CD4-positive, alpha-beta T cell (primary cell): ENCODE results near the gene SSBP2. TPM values are rescaled to one million over a fixed set of nuclear protein-coding genes. Genes with fewer than 3 reads are reported as not detected.

ENCODE experiments used
- ATAC-seq: fragments of 200-7000 bp; cut with Tn5 transposase; one replicate; pipeline ENCODE4 v1.10.0; 2022; ENCODE audit warnings: mild to moderate bottlenecking; ENCODE audit not compliant: poor library complexity
- CTCF ChIA-PET: fragments of 350-600 bp; sonication (Branson Sonifier 250); formaldehyde crosslinking; loops from one replicate; lab custom pipeline; 2021; ENCODE audit warnings: antibody characterized with exemption, inconsistent platforms; lab: Charles Lee
- POLR2A ChIA-PET: fragments of 350-600 bp; sonication (Branson Sonifier 250); formaldehyde crosslinking; loops from one replicate; lab custom pipeline; 2021; ENCODE audit warnings: antibody characterized with exemption, inconsistent platforms; lab: Charles Lee
- DNase-seq, 14 experiments: peaks; one replicate each; pipeline ENCODE4 v3.0.0-alpha.2; 2013 to 2020; ENCODE audit warnings: mixed read lengths in 2 of 14
- H3K27ac ChIP-seq, 2 donors: one replicate each; pipeline versions ENCODE4 v1.5.1 to v1.7.0; 2013; ENCODE audit warnings: low read length in 2 of 2, low read depth in 1 of 2, mild to moderate bottlenecking in 1 of 2
- H3K27me3 ChIP-seq, 2 experiments: 1 replicate in 1 of 2; 2 replicates in 1 of 2; pipeline versions ENCODE4 v1.6.1 to v1.7.0; 2013; ENCODE audit warnings: low read length in 2 of 2, control low read depth in 1 of 2, mild to moderate bottlenecking in 1 of 2, moderate library complexity in 1 of 2; ENCODE audit not compliant: insufficient read depth in 2 of 2, control insufficient read depth in 1 of 2
- H3K36me3 ChIP-seq: one replicate; pipeline ENCODE4 v1.6.1; 2013; ENCODE audit warnings: low read length, control low read depth; ENCODE audit not compliant: insufficient read depth
- H3K4me1 ChIP-seq: one replicate; pipeline ENCODE4 v1.6.1; 2013; ENCODE audit warnings: low read length, control low read depth; ENCODE audit not compliant: insufficient read depth
- H3K4me3 ChIP-seq: one replicate; pipeline ENCODE4 v1.5.1; 2013; ENCODE audit warnings: mild to moderate bottlenecking, low read length, moderate library complexity
- H3K9me3 ChIP-seq, 2 experiments: 1 replicate in 1 of 2; 2 replicates in 1 of 2; pipeline versions ENCODE4 v1.6.1 to v1.7.0; 2013; ENCODE audit warnings: low read length in 2 of 2, mild to moderate bottlenecking in 2 of 2, control low read depth in 1 of 2, moderate library complexity in 1 of 2; ENCODE audit not compliant: control insufficient read depth in 1 of 2, insufficient read depth in 1 of 2
- H3K27ac Mint-ChIP-seq: one replicate; pipeline ENCODE4 v1.8.0; 2020; ENCODE audit warnings: mixed read lengths
- H3K27me3 Mint-ChIP-seq: one replicate; pipeline ENCODE4 v1.8.0; 2021; ENCODE audit warnings: mixed read lengths
- H3K36me3 Mint-ChIP-seq: one replicate; pipeline ENCODE4 v1.8.0; 2021; ENCODE audit warnings: low read depth, mixed read lengths
- H3K4me1 Mint-ChIP-seq: one replicate; pipeline ENCODE4 v1.8.0; 2021; ENCODE audit warnings: low read depth, mixed read lengths
- H3K4me3 Mint-ChIP-seq: one replicate; pipeline ENCODE4 v1.8.0; 2020; ENCODE audit warnings: mild to moderate bottlenecking, mixed read lengths
- H3K9me3 Mint-ChIP-seq: one replicate; pipeline ENCODE4 v1.8.0; 2020; ENCODE audit warnings: mixed read lengths
- CTCF ChIP-seq: fragments of 200-600 bp; IDR thresholded peaks from one replicate; pipeline ENCODE4 v1.8.0; 2022; ENCODE audit warnings: antibody characterized with exemption, mild to moderate bottlenecking
- intact Hi-C, 2 experiments: fragments of 100-400 bp; cut with DNase I in 1 of 2; cut with micrococcal nuclease in 1 of 2; formaldehyde crosslinking; loops; one replicate each; pipeline versions ENCODE4 v1.15.1 to v1.9.0; 2023 to 2025; cut with DNase I, micrococcal nuclease
- total RNA-seq, 174 experiments: library from RNA in 2 of 174; stranded (reverse) in 2 of 174; gene quantifications; one replicate each; pipeline ENCODE4 v1.2.3 and lab custom pipeline; 2021 to 2026

Gene SSBP2
- total RNA-seq, 2 experiments from 2014 or later, result 33.5 to 36.3 TPM

- H3K27me3 Mint-ChIP-seq, result no peaks in the 10 kb centered on the region
- no peak for TF ChIP-seq CTCF
- Histone ChIP-seq H3K27ac (no peak overlapping the region), H3K4me3 (no peak overlapping the region), H3K36me3 (no peaks in the 10 kb centered on the region), H3K9me3 (no peaks in the 10 kb centered on the region), H3K4me1 (peaks cover 6% of the 10 kb centered on the region), H3K27me3 (no peaks in the 10 kb centered on the region)
- CTCF ChIA-PET, result interaction anchor here (0.7 kb wide), 1 partner anchor 23 kb away, joined by 3 read pairs; no protein-coding TSS in a partner anchor
- no peaks in the 10 kb centered on the region for H3K36me3 Mint-ChIP-seq
- H3K27ac Mint-ChIP-seq, result no peak overlapping the region
- H3K4me1 Mint-ChIP-seq, result peaks cover 27% of the 10 kb centered on the region
- POLR2A ChIA-PET, result interaction anchor here (0.7 to 1.7 kb wide), 2 partner anchors 9 to 22 kb away, joined by 3 to 5 read pairs; partner anchors contain the start of gene SSBP2
- H3K4me3 Mint-ChIP-seq, result no peak overlapping the region
- DNase-seq (no peak), ATAC-seq (no peak)
- intact Hi-C loops, result loop anchor here (10.0 kb wide), 2 partner anchors 405 to 515 kb away; partner anchors contain the start of gene RPS23 (in 1 of the 2)
- no peaks in the 10 kb centered on the region for H3K9me3 Mint-ChIP-seq
Measured at GRCh38 chr5:81759632-81760005, 8.7 kb upstream of the SSBP2 start.

- no peak for TF ChIP-seq CTCF
- Mint-ChIP-seq H3K36me3 (no peaks in the 10 kb centered on the region), H3K27ac (no peak overlapping the region), H3K27me3 (no peaks in the 10 kb centered on the region), H3K9me3 (no peaks in the 10 kb centered on the region), H3K4me3 (no peak overlapping the region), H3K4me1 (peaks cover 29% of the 10 kb centered on the region)
- no peak overlapping the region for H3K4me3 ChIP-seq
- peaks cover 6% of the 10 kb centered on the region for H3K4me1 ChIP-seq
- intact Hi-C loops, result loop anchor here (10.0 kb wide), 2 partner anchors 407 to 517 kb away; partner anchors contain the start of gene RPS23 (in 1 of the 2)
- H3K27ac ChIP-seq, result no peak overlapping the region
- ChIA-PET POLR2A (interaction anchor here (0.8 kb wide), 1 partner anchor 56 kb away, joined by 4 read pairs; no protein-coding TSS in a partner anchor), CTCF (no interaction called here)
- ATAC-seq (no peak), DNase-seq (no peak)
- H3K36me3 ChIP-seq, result no peaks in the 10 kb centered on the region
- no peaks in the 10 kb centered on the region for H3K27me3 ChIP-seq
- no peaks in the 10 kb centered on the region for H3K9me3 ChIP-seq
Measured at GRCh38 chr5:81757404-81757803, 6.5 kb upstream of the SSBP2 start.

GRCh38 chr5:81756016-81756415, 5.1 kb upstream of the SSBP2 start:
- H3K36me3 ChIP-seq, result no peaks in the 10 kb centered on the region
- H3K27ac Mint-ChIP-seq, result no peak overlapping the region
- no peak for TF ChIP-seq CTCF
- POLR2A ChIA-PET, result interaction anchor here (1.6 to 6.9 kb wide), 2 partner anchors 20 to 96 kb away, joined by 3 to 383 read pairs; no protein-coding TSS in a partner anchor
- CTCF ChIA-PET, result no interaction called here
- H3K9me3 Mint-ChIP-seq, result no peaks in the 10 kb centered on the region
- no peak overlapping the region for H3K4me3 Mint-ChIP-seq
- H3K27me3 Mint-ChIP-seq, result no peaks in the 10 kb centered on the region
- DNase-seq (no peak), ATAC-seq (no peak)
- H3K36me3 Mint-ChIP-seq, result peaks cover 2% of the 10 kb centered on the region
- H3K4me1 ChIP-seq, result peaks cover 13% of the 10 kb centered on the region
- H3K4me3 ChIP-seq, result no peak overlapping the region
- no peaks in the 10 kb centered on the region for H3K9me3 ChIP-seq
- intact Hi-C loops, result loop anchor here (10.0 kb wide), 2 partner anchors 409 to 519 kb away; partner anchors contain the start of gene RPS23 (in 1 of the 2)
- no peak overlapping the region for H3K27ac ChIP-seq
- peaks cover 28% of the 10 kb centered on the region for H3K4me1 Mint-ChIP-seq
- H3K27me3 ChIP-seq, result no peaks in the 10 kb centered on the region
